GM23338 (cell line): ENCODE data around the gene DNAI1. TPM values are rescaled to one million over a fixed set of nuclear protein-coding genes. Genes with fewer than 3 reads are reported as not detected.

Source experiments
- ATAC-seq: fragments of 200-7000 bp; cut with Tn5 transposase; 3 replicates; pipeline ENCODE4 v1.9.1; 2020
- DNase-seq: peaks from one replicate; pipeline ENCODE4 v3.0.0-alpha.2; 2015; ENCODE audit warnings: low spot score
- H2AFZ ChIP-seq: fragments of 200-600 bp; sonication (generic); 2 replicates; pipeline ENCODE4 v1.8.0; 2016; ENCODE audit warnings: antibody characterized with exemption, mild to moderate bottlenecking, moderate library complexity
- H3F3A ChIP-seq: fragments of 200-600 bp; sonication (generic); replicated peaks from 2 replicates; pipeline ENCODE4 v1.8.0; 2017; ENCODE audit warnings: antibody characterized with exemption, mixed run types, low read depth
- H3K27ac ChIP-seq: fragments of 200-600 bp; sonication (generic); 2 replicates; pipeline ENCODE4 v1.6.1; 2016; ENCODE audit warnings: low read depth
- H3K27me3 ChIP-seq: fragments of 200-600 bp; sonication (generic); 2 replicates; pipeline ENCODE4 v1.8.0; 2016; ENCODE audit warnings: mild to moderate bottlenecking, mixed run types, moderate library complexity; ENCODE audit not compliant: insufficient read depth
- H3K36me3 ChIP-seq: fragments of 200-600 bp; sonication (generic); 2 replicates; pipeline ENCODE4 v1.8.0; 2016; ENCODE audit warnings: mild to moderate bottlenecking; ENCODE audit not compliant: insufficient read depth
- H3K4me1 ChIP-seq: fragments of 200-600 bp; sonication (generic); 2 replicates; pipeline ENCODE4 v1.8.0; 2016; ENCODE audit warnings: mild to moderate bottlenecking, moderate library complexity; ENCODE audit not compliant: insufficient read depth
- H3K4me2 ChIP-seq: fragments of 200-600 bp; sonication (generic); 2 replicates; pipeline ENCODE4 v1.7.1; 2017; ENCODE audit warnings: mixed run types
- H3K4me3 ChIP-seq: fragments of 200-600 bp; sonication (generic); 2 replicates; pipeline ENCODE4 v1.6.1; 2016; ENCODE audit warnings: mixed run types
- H3K79me2 ChIP-seq: fragments of 200-600 bp; sonication (generic); replicated peaks from 2 replicates; pipeline ENCODE4 v1.8.0; 2017; ENCODE audit warnings: mild to moderate bottlenecking; ENCODE audit not compliant: insufficient read depth
- H3K9me2 ChIP-seq: fragments of 200-600 bp; sonication (generic); 2 replicates; pipeline ENCODE4 v1.8.0; 2017; ENCODE audit not compliant: insufficient read depth
- H4K20me1 ChIP-seq: fragments of 200-600 bp; sonication (generic); replicated peaks from 2 replicates; pipeline ENCODE4 v1.8.0; 2017; ENCODE audit warnings: mild to moderate bottlenecking; ENCODE audit not compliant: insufficient read depth
- H3K27ac Mint-ChIP-seq: 2 replicates; pipeline ENCODE4 v1.8.0; 2020; ENCODE audit warnings: inconsistent platforms, mild to moderate bottlenecking, moderate library complexity, mixed read lengths
- H3K27me3 Mint-ChIP-seq: 3 replicates; pipeline ENCODE4 v1.8.0; 2022; ENCODE audit warnings: low read depth, mild to moderate bottlenecking, moderate library complexity, mixed read lengths, inconsistent platforms; ENCODE audit not compliant: insufficient read depth, poor library complexity
- H3K36me3 Mint-ChIP-seq: 3 replicates; pipeline ENCODE4 v1.8.0; 2021; ENCODE audit warnings: low read depth, mild to moderate bottlenecking, inconsistent platforms, moderate library complexity, mixed read lengths
- H3K4me1 Mint-ChIP-seq: 3 replicates; pipeline ENCODE4 v1.8.0; 2020; ENCODE audit warnings: mild to moderate bottlenecking, inconsistent platforms, mixed read lengths
- H3K4me3 Mint-ChIP-seq: 3 replicates; pipeline ENCODE4 v1.8.0; 2021; ENCODE audit warnings: moderate library complexity, mild to moderate bottlenecking, inconsistent platforms, mixed read lengths
- H3K9me3 Mint-ChIP-seq: 3 replicates; pipeline ENCODE4 v1.8.0; 2020; ENCODE audit warnings: moderate library complexity, mild to moderate bottlenecking, inconsistent platforms, mixed read lengths
- CTCF ChIP-seq, 2 experiments: fragments of 200-600 bp in 1 of 2; sonication (generic) in 1 of 2; conservative IDR thresholded peaks; 2 replicates each; pipeline versions ENCODE4 v1.5.1 to v1.6.1; 2016 to 2017; ENCODE audit warnings: antibody characterized with exemption in 2 of 2, low read depth in 2 of 2, mild to moderate bottlenecking in 2 of 2, moderate library complexity in 1 of 2
- ETS1 ChIP-seq: IDR thresholded peaks from 2 replicates; pipeline ENCODE4 v1.6.1; 2016; ENCODE audit warnings: antibody characterized with exemption
- EZH2 ChIP-seq: fragments of 200-600 bp; sonication (generic); IDR thresholded peaks from one replicate; pipeline ENCODE4 v1.8.0; 2017; ENCODE audit warnings: antibody characterized with exemption, mild to moderate bottlenecking, low read depth; ENCODE audit not compliant: unreplicated experiment
- EZH2phosphoT487 ChIP-seq: fragments of 200-600 bp; sonication (generic); IDR thresholded peaks from one replicate; pipeline ENCODE4 v1.8.1; 2018; ENCODE audit warnings: antibody characterized with exemption; ENCODE audit not compliant: unreplicated experiment
- JUNB ChIP-seq: IDR thresholded peaks from one replicate; pipeline ENCODE4 v1.6.1; 2016; ENCODE audit warnings: antibody characterized with exemption; ENCODE audit not compliant: unreplicated experiment
- NANOG ChIP-seq: IDR thresholded peaks from 2 replicates; pipeline ENCODE4 v1.6.1; 2016; ENCODE audit warnings: antibody characterized with exemption, borderline replicate concordance
- POLR2AphosphoS5 ChIP-seq: IDR thresholded peaks from 2 replicates; pipeline ENCODE4 v1.6.1; 2016; ENCODE audit warnings: antibody characterized with exemption, low read depth
- STAT1 ChIP-seq: IDR thresholded peaks from one replicate; pipeline ENCODE4 v1.6.1; 2016; ENCODE audit warnings: antibody characterized with exemption; ENCODE audit not compliant: unreplicated experiment
- ZNF114 ChIP-seq: fragments of 250-450 bp; sonication (Bioruptor Pico); IDR thresholded peaks from 2 replicates; pipeline ENCODE4 v1.5.0; 2020; ENCODE audit warnings: mild to moderate bottlenecking, moderate library complexity
- ZNF331 ChIP-seq: fragments of 250-450 bp; sonication (Bioruptor Pico); IDR thresholded peaks from 2 replicates; pipeline ENCODE4 v1.5.0; 2020; ENCODE audit warnings: low read depth, mild to moderate bottlenecking, moderate library complexity
- polyA plus RNA-seq: library from polyadenylated mRNA; unstranded; fragments of >200 nt; fragmentation: Nextera tagmentation; extraction: Ambion mirVana; gene quantifications from 2 replicates; pipeline ENCODE4 v1.2.1, GENCODE V29; 2016
- total RNA-seq: library from RNA; depleted of rRNA; stranded (reverse); fragments of >200 nt; shearing (Covaris generic); gene quantifications from 2 replicates; pipeline ENCODE4 v1.2.3, GENCODE V29; 2014

The DNAI1 gene
- total and polyA plus RNA-seq, 2 experiments from 2014 or later, result 1.0 to 1.1 TPM

GRCh38 chr9:34519321-34520020 lies 60.9 kb downstream of the DNAI1 start:
- no peak overlapping the region for H3K4me2 ChIP-seq
- Mint-ChIP-seq H3K4me1 (peaks cover 15% of the 10 kb centered on the region), H3K9me3 (no peaks in the 10 kb centered on the region; the same call in 2 of the 3 replicates), H3K27me3 (peaks cover 20% of the 10 kb centered on the region), H3K36me3 (no peaks in the 10 kb centered on the region; the same call in 2 of the 3 replicates), H3K27ac (no peak overlapping the region), H3K4me3 (no peak overlapping the region)
- no peaks in the 10 kb centered on the region for H3F3A ChIP-seq
- H3K36me3 ChIP-seq, result no peaks in the 10 kb centered on the region
- TF ChIP-seq EZH2 (no peak), CTCF (conservative IDR thresholded peaks at IDR 0.05; ENCODE audit: low read depth in 2 of 2) (peak; percentile 32 to 54)
- H3K9me2 ChIP-seq, result no peaks in the 10 kb centered on the region; the same call in 1 of the 2 replicates
- H4K20me1 ChIP-seq, result no peaks in the 10 kb centered on the region
- ATAC-seq (no peak), DNase-seq (peak; percentile 30)
- no peak overlapping the region for H3K4me3 ChIP-seq
- peaks cover 18% of the 10 kb centered on the region for H3K27me3 ChIP-seq
- H3K79me2 ChIP-seq, result no peaks in the 10 kb centered on the region
- H2AFZ ChIP-seq, result no peak overlapping the region
- H3K27ac ChIP-seq, result no peak overlapping the region
- H3K4me1 ChIP-seq, result peaks cover 4% of the 10 kb centered on the region

GRCh38 chr9:34520096-34520495 lies 61.5 kb downstream of the DNAI1 start:
- H3K27me3 ChIP-seq, result peaks cover 18% of the 10 kb centered on the region
- H3K36me3 ChIP-seq, result no peaks in the 10 kb centered on the region
- Mint-ChIP-seq H3K27ac (no peak overlapping the region), H3K27me3 (peaks cover 20% of the 10 kb centered on the region), H3K4me1 (peaks cover 15% of the 10 kb centered on the region), H3K36me3 (no peaks in the 10 kb centered on the region; the same call in 2 of the 3 replicates), H3K9me3 (no peaks in the 10 kb centered on the region; the same call in 2 of the 3 replicates), H3K4me3 (no peak overlapping the region)
- peaks cover 4% of the 10 kb centered on the region for H3K4me1 ChIP-seq
- no peak overlapping the region for H3K4me2 ChIP-seq
- DNase-seq (no peak), ATAC-seq (no peak)
- H3K4me3 ChIP-seq, result no peak overlapping the region
- TF ChIP-seq JUNB, result no peak
- TF ChIP-seq POLR2AphosphoS5, result no peak
- no peak for TF ChIP-seq NANOG
- no peak for TF ChIP-seq ZNF331 (CRISPR knock-in tag)
- no peak for TF ChIP-seq ZNF114 (CRISPR knock-in tag)
- no peak for TF ChIP-seq CTCF (conservative IDR thresholded peaks at IDR 0.05; ENCODE audit: low read depth in 2 of 2)
- no peak for TF ChIP-seq STAT1
- TF ChIP-seq EZH2phosphoT487, result no peak
- no peak for TF ChIP-seq ETS1
- TF ChIP-seq EZH2, result no peak
- no peak overlapping the region for H2AFZ ChIP-seq
- no peaks in the 10 kb centered on the region for H4K20me1 ChIP-seq
- H3K27ac ChIP-seq, result no peak overlapping the region
- H3K79me2 ChIP-seq, result no peaks in the 10 kb centered on the region
- no peaks in the 10 kb centered on the region for H3F3A ChIP-seq
- no peaks in the 10 kb centered on the region; the same call in 1 of the 2 replicates for H3K9me2 ChIP-seq
